Measurements from ENCODE around the gene LRMDA. TPM values are rescaled to one million over a fixed set of nuclear protein-coding genes. Genes with fewer than 3 reads are reported as not detected.
A peak's percentile ranks its signal among the peaks of the same experiment; 100 is the strongest.

The LRMDA gene
- total and polyA plus RNA-seq, 2 of the 13 experiments (the other 11 are each of a cell fraction or from before 2014, with no cell fraction given) = 13.4 to 22.0 TPM

DNA sequence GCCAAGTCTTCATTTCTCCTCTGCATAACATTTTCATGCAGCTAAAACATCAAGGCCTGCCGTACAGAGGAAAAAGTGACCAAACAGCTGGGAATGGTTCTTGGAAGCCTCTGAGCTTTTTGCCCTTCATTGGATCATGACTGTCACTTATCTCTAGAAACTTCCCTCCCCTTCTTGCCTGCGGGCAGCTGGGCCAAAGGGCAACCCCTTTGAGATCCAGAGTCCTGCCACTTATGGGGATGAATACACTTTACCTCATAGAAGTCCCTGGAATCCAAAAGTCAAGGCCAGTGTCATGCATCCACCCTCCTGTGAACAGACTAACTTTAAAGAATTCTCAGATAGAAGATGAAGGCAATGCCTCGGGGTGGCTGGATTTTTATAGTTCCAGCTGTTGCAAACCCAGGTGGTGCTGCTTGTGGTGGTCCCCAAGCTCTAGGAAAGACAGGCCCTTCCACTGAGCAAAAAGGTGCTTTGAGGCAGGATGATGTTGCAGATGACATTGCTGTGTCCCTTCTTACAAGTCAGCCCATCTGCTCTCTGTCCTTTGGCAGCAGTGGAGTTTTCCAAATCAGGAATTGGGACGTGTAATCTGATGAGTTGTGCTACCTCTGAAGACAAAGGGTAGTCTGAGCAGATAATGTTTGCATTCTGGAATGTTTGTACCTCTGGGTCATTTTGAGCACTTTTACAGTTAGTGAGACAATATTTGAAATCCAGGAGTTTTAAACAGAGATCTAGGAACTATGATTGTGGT, 64.2 kb downstream of the LRMDA start (continued):
- TF ChIP-seq SIX1 (CRISPR knock-in tag; IDR thresholded peaks at IDR 0.05; ENCODE audit: borderline replicate concordance) = peak; percentile 56; the same call in 1 of the 2 replicates
- TF ChIP-seq ZNF678 (CRISPR knock-in tag; IDR thresholded peaks at IDR 0.05) = no peak
- TF ChIP-seq NCOA2 (CRISPR knock-in tag; IDR thresholded peaks at IDR 0.05) = peak; percentile 12; the same call in 1 of the 2 replicates
- TF ChIP-seq HOXA9 (CRISPR knock-in tag; IDR thresholded peaks at IDR 0.05; ENCODE audit: borderline replicate concordance) = no peak
- TF ChIP-seq ATRX (CRISPR knock-in tag; IDR thresholded peaks at IDR 0.05; ENCODE audit: borderline replicate concordance) = no peak
- no peak for TF ChIP-seq ZNF777 (CRISPR knock-in tag; IDR thresholded peaks at IDR 0.05)
- TF ChIP-seq, protein P1, sequence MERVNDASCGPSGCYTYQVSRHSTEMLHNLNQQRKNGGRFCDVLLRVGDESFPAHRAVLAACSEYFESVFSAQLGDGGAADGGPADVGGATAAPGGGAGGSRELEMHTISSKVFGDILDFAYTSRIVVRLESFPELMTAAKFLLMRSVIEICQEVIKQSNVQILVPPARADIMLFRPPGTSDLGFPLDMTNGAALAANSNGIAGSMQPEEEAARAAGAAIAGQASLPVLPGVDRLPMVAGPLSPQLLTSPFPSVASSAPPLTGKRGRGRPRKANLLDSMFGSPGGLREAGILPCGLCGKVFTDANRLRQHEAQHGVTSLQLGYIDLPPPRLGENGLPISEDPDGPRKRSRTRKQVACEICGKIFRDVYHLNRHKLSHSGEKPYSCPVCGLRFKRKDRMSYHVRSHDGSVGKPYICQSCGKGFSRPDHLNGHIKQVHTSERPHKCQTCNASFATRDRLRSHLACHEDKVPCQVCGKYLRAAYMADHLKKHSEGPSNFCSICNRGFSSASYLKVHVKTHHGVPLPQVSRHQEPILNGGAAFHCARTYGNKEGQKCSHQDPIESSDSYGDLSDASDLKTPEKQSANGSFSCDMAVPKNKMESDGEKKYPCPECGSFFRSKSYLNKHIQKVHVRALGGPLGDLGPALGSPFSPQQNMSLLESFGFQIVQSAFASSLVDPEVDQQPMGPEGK (CRISPR knock-in tag; IDR thresholded peaks at IDR 0.05) = 0 out of 2 replicates have a peak, but pooled peaks have one; percentile 13
- TF ChIP-seq, protein P2, sequence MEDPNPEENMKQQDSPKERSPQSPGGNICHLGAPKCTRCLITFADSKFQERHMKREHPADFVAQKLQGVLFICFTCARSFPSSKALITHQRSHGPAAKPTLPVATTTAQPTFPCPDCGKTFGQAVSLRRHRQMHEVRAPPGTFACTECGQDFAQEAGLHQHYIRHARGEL (CRISPR knock-in tag; IDR thresholded peaks at IDR 0.05) = no peak
- no peak for TF ChIP-seq MTF2 (CRISPR knock-in tag; IDR thresholded peaks at IDR 0.05; ENCODE audit: borderline replicate concordance)
- TF ChIP-seq RXRA (CRISPR knock-in tag; IDR thresholded peaks at IDR 0.05) = peak; percentile 58; the same call in 1 of the 2 replicates
- no peak for TF ChIP-seq ZNF431 (CRISPR knock-in tag; IDR thresholded peaks at IDR 0.05; ENCODE audit: borderline replicate concordance, low read depth)
- TF ChIP-seq ZNF644 (CRISPR knock-in tag; IDR thresholded peaks at IDR 0.05; ENCODE audit: low read depth) = no peak
- TF ChIP-seq ZNF446 (CRISPR knock-in tag; IDR thresholded peaks at IDR 0.05) = no peak
- TF ChIP-seq, protein P3, sequence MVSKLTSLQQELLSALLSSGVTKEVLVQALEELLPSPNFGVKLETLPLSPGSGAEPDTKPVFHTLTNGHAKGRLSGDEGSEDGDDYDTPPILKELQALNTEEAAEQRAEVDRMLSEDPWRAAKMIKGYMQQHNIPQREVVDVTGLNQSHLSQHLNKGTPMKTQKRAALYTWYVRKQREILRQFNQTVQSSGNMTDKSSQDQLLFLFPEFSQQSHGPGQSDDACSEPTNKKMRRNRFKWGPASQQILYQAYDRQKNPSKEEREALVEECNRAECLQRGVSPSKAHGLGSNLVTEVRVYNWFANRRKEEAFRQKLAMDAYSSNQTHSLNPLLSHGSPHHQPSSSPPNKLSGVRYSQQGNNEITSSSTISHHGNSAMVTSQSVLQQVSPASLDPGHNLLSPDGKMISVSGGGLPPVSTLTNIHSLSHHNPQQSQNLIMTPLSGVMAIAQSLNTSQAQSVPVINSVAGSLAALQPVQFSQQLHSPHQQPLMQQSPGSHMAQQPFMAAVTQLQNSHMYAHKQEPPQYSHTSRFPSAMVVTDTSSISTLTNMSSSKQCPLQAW (CRISPR knock-in tag; IDR thresholded peaks at IDR 0.05) = peak; percentile 30; the same call in 1 of the 2 replicates
- 0 out of 2 replicates have a peak, but pooled peaks have one; percentile 39 for TF ChIP-seq ARNTL (CRISPR knock-in tag; IDR thresholded peaks at IDR 0.05)
- peak; percentile 48; the same call in 1 of the 2 replicates for TF ChIP-seq RCOR2 (CRISPR knock-in tag; IDR thresholded peaks at IDR 0.05)
- peak in 1 of 2 experiments; percentile 54; a peak in 1 of 4 replicates for TF ChIP-seq EP300 (IDR thresholded peaks at IDR 0.05; ENCODE audit: low read depth in 2 of 2, low read length in 2 of 2)
- peak; percentile 13; the same call in 1 of the 2 replicates for TF ChIP-seq EP300 (CRISPR knock-in tag; IDR thresholded peaks at IDR 0.05; ENCODE audit: borderline replicate concordance)
- 0 out of 2 replicates have a peak, but pooled peaks have one; percentile 45 for TF ChIP-seq HOXD1 (CRISPR knock-in tag; IDR thresholded peaks at IDR 0.05)
- no peak for TF ChIP-seq ZNF260 (CRISPR knock-in tag; IDR thresholded peaks at IDR 0.05; ENCODE audit: borderline replicate concordance, low read depth)
- no peak for TF ChIP-seq ZNF337 (CRISPR knock-in tag; IDR thresholded peaks at IDR 0.05; ENCODE audit: borderline replicate concordance, low read depth)
- TF ChIP-seq TCF12 (IDR thresholded peaks at IDR 0.05) = no peak
- TF ChIP-seq TCF12 (CRISPR knock-in tag; IDR thresholded peaks at IDR 0.05) = no peak
- TF ChIP-seq MBNL3 (CRISPR knock-in tag; conservative IDR thresholded peaks at IDR 0.05) = no peak
- no peak for TF ChIP-seq IKZF1 (IDR thresholded peaks at IDR 0.05)
- peak; percentile 31; the same call in 1 of the 2 replicates for TF ChIP-seq FOXJ3 (CRISPR knock-in tag; IDR thresholded peaks at IDR 0.05; ENCODE audit: borderline replicate concordance)

Measured in HepG2 (cell line).